Measurements from ENCODE around the gene MAN1A1.

DNA sequence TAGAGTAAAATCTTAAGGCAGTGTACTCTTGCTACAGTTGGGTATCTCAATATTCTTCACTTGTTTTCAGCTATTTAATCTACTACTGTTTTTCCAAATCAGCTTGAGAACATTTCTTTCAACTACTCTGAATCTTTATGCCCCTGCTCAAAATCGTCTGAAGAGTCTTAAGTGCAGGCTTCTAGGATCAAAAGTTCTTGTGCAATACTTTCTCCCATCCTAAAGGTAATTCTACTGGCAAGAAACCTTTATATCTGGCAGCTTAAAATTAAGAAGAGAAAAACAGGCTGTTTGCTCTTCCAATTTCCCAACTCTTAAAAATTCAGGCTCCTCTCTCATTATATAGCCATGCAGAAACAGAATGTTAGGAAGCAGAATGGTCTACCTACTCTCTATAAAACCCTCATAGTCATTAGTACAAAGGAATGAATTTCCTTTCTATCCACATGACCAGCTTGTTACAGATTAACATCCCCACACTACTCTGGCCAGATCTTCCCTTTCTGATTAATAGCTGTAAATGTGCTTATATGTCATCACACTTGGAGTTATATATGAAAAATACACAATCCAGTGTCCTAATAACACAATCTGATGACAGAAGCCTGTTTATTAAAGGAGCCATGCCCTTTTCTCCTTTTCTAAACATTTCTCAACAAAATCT, 148.9 kb downstream of the MAN1A1 start:
- no peak for TF ChIP-seq POLR2AphosphoS5 (IDR thresholded peaks at IDR 0.05; ENCODE audit: low read depth)
- no peak for TF ChIP-seq GABPA (IDR thresholded peaks at IDR 0.05; ENCODE audit: low read depth)
- TF ChIP-seq, protein P1, sequence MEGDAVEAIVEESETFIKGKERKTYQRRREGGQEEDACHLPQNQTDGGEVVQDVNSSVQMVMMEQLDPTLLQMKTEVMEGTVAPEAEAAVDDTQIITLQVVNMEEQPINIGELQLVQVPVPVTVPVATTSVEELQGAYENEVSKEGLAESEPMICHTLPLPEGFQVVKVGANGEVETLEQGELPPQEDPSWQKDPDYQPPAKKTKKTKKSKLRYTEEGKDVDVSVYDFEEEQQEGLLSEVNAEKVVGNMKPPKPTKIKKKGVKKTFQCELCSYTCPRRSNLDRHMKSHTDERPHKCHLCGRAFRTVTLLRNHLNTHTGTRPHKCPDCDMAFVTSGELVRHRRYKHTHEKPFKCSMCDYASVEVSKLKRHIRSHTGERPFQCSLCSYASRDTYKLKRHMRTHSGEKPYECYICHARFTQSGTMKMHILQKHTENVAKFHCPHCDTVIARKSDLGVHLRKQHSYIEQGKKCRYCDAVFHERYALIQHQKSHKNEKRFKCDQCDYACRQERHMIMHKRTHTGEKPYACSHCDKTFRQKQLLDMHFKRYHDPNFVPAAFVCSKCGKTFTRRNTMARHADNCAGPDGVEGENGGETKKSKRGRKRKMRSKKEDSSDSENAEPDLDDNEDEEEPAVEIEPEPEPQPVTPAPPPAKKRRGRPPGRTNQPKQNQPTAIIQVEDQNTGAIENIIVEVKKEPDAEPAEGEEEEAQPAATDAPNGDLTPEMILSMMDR (IDR thresholded peaks at IDR 0.05; ENCODE audit: insufficient read depth, low read length): no peak

Data from HL-60 (cell line).